ENCODE measurements around the gene GBP2. TPM values are rescaled to one million over a fixed set of nuclear protein-coding genes. Genes with fewer than 3 reads are reported as not detected.
A peak's percentile ranks its signal among the peaks of the same experiment; 100 is the strongest.
"Not testable (repeated sequence)": the region's sequence is repeated elsewhere in the genome, so short reads cannot be mapped to it uniquely, and the experiment has no call there.

Gene GBP2
- total RNA-seq, 1 experiment from 2014 or later: 19.1 TPM

- DNase-seq (ENCODE audit: low read depth): not testable (repeated sequence)
These were observed 970 bp upstream of the GBP2 start for GRCh38 chr1:89126602-89127565.

GRCh38 chr1:89125240-89125912 lies 538 bp downstream of the GBP2 start:
- peak; percentile 8 for DNase-seq (ENCODE audit: low read depth)

- DNase-seq (ENCODE audit: low read depth): no peak
These were observed 4.3 kb downstream of the GBP2 start for GRCh38 chr1:89121641-89122040.

- DNase-seq (ENCODE audit: low read depth): no peak
These were observed 11.3 kb downstream of the GBP2 start for GRCh38 chr1:89114662-89115061.

- DNase-seq (ENCODE audit: low read depth): no peak
These were observed 12.9 kb downstream of the GBP2 start for GRCh38 chr1:89112871-89113613.

GRCh38 chr1:89104687-89105086 lies 21.2 kb downstream of the GBP2 start:
- DNase-seq (ENCODE audit: low read depth): no peak

GRCh38 chr1:89104147-89104546 lies 21.8 kb downstream of the GBP2 start:
- DNase-seq (ENCODE audit: low read depth): no peak

GRCh38 chr1:89102021-89102420 lies 23.9 kb downstream of the GBP2 start:
- DNase-seq (ENCODE audit: low read depth): no peak

GRCh38 chr1:89100412-89100811 lies 25.5 kb downstream of the GBP2 start:
- DNase-seq (ENCODE audit: low read depth): peak; percentile 13

GRCh38 chr1:89098857-89099256 lies 27.1 kb downstream of the GBP2 start:
- DNase-seq (ENCODE audit: low read depth): no peak

GRCh38 chr1:89095737-89096136 lies 30.2 kb downstream of the GBP2 start:
- no peak for DNase-seq (ENCODE audit: low read depth)

- DNase-seq (ENCODE audit: low read depth): no peak
These were observed 36.0 kb downstream of the GBP2 start for GRCh38 chr1:89089962-89090361.

GRCh38 chr1:89088572-89088971 lies 37.3 kb downstream of the GBP2 start:
- no peak for DNase-seq (ENCODE audit: low read depth)

GRCh38 chr1:89087241-89087640 lies 38.7 kb downstream of the GBP2 start:
- DNase-seq (ENCODE audit: low read depth): no peak

- peak; percentile 44 for DNase-seq (ENCODE audit: low read depth)
These were observed 40.1 kb downstream of the GBP2 start for GRCh38 chr1:89085781-89086180.

GRCh38 chr1:89081005-89081404 lies 44.9 kb downstream of the GBP2 start:
- no peak for DNase-seq (ENCODE audit: low read depth)

GRCh38 chr1:89080068-89080467 lies 45.8 kb downstream of the GBP2 start:
- DNase-seq (ENCODE audit: low read depth): not testable (repeated sequence)

GRCh38 chr1:89072466-89073065 lies 53.3 kb downstream of the GBP2 start:
- not testable (repeated sequence) for DNase-seq (ENCODE audit: low read depth)

- no peak for DNase-seq (ENCODE audit: low read depth)
These were observed 55.4 kb downstream of the GBP2 start for GRCh38 chr1:89070509-89070908.

- no peak for DNase-seq (ENCODE audit: low read depth)
These were observed 56.0 kb downstream of the GBP2 start for GRCh38 chr1:89069951-89070350.

GRCh38 chr1:89068291-89068690 lies 57.6 kb downstream of the GBP2 start:
- peak; percentile 82 for DNase-seq (ENCODE audit: low read depth)

All from Daoy (cell line).